ENCODE measurements around the gene PIR. TPM values are rescaled to one million over a fixed set of nuclear protein-coding genes. Genes with fewer than 3 reads are reported as not detected.

The PIR gene
- total RNA-seq, 1 donor from 2014 or later = 4.9 TPM

DNA sequence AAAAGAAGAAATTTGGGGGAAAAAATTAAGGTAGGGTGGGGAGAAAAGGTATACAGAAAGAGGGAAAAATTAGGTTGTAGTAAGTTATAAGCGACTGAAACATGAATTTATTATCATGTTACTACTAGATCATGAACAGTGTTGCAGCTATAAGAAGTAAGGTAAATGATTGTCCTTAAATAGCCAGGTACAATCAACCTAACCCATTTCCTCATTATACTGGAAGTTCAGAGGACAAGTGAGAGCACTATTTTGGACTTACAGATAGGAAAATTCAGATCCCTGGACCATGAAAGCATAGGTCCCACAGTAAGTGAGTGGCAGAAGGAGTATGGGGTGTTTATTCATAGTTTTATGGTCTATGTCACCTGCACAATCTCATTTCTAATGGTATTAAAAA is 23.5 kb downstream of the PIR start:
- Histone ChIP-seq H3K4me3 (ENCODE audit: low read depth, low read length) (no peak overlapping the region), H3K36me3 (ENCODE audit: control insufficient read depth, insufficient read depth, low read length) (no peaks in the 10 kb centered on the region), H3K27me3 (ENCODE audit: control insufficient read depth, insufficient read depth, low read length) (no peaks in the 10 kb centered on the region)
- TF ChIP-seq, protein P1, sequence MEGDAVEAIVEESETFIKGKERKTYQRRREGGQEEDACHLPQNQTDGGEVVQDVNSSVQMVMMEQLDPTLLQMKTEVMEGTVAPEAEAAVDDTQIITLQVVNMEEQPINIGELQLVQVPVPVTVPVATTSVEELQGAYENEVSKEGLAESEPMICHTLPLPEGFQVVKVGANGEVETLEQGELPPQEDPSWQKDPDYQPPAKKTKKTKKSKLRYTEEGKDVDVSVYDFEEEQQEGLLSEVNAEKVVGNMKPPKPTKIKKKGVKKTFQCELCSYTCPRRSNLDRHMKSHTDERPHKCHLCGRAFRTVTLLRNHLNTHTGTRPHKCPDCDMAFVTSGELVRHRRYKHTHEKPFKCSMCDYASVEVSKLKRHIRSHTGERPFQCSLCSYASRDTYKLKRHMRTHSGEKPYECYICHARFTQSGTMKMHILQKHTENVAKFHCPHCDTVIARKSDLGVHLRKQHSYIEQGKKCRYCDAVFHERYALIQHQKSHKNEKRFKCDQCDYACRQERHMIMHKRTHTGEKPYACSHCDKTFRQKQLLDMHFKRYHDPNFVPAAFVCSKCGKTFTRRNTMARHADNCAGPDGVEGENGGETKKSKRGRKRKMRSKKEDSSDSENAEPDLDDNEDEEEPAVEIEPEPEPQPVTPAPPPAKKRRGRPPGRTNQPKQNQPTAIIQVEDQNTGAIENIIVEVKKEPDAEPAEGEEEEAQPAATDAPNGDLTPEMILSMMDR (IDR thresholded peaks at IDR 0.05; ENCODE audit: insufficient read depth, low read length, poor library complexity, severe bottlenecking) = no peak
- no peak for DNase-seq (ENCODE audit: low read depth)

DNA sequence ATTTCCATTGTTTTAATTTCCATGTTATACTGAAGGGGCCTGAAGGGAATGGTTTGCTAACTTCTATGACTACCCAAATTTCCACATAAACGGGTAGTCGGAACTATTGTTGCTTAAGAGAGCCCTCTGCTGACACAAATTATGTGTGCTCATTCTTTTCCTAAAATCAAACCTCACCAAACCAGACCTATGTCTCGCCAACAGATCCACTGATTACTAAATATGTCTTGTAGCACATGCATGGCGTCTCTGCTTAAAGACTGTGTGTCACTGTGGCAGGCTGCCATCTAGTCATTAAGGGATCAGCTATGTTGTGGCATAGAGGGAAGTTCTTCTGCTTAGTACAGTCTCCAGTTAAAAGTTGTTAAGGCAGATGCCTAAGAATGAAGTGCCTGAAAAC is 25.1 kb downstream of the PIR start:
- H3K36me3 ChIP-seq (ENCODE audit: control insufficient read depth, insufficient read depth, low read length) = no peaks in the 10 kb centered on the region
- DNase-seq (ENCODE audit: low read depth) = no peak
- H3K27me3 ChIP-seq (ENCODE audit: control insufficient read depth, insufficient read depth, low read length) = no peaks in the 10 kb centered on the region
- TF ChIP-seq, protein P1 (IDR thresholded peaks at IDR 0.05; ENCODE audit: insufficient read depth, low read length, poor library complexity, severe bottlenecking) = peak; percentile 22
- H3K4me3 ChIP-seq (ENCODE audit: low read depth, low read length) = no peak overlapping the region

DNA sequence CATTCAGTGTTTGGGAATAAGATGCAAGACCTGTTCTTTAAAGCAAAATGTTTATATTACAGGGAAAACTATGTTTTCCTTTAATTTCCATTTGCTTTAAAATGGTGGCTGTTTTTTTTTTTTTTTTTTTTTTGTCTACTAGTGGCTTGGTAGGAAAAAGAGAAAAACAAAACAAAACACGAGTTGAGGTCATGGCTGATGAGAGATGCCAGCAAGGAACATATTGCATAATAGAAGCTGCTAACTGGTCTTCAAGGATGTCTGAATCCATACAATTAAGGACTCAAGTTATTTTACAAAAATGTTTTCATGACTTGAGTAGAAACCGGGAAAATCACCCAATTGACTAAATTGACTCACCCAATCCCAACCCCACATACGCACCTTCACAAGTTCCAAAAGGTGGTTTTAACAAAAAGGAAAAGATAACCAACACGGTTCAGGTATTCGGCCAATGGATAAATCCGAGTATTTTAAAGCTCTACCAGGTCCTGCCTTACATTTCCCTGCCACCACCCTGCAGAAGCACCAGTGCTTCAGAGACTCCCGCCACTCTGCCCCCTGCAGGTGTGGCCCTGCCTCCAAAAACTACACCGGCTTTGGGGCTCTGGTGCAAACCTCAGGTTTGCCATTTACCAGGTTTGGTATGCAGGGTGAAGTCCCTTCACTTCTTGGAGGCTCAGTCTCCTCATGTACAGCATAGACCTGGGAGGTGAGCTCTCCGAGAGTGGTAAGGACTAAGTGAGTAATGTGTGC is 27.1 kb downstream of the PIR start:
- H3K36me3 ChIP-seq (ENCODE audit: control insufficient read depth, insufficient read depth, low read length) = no peaks in the 10 kb centered on the region
- TF ChIP-seq, protein P1 (IDR thresholded peaks at IDR 0.05; ENCODE audit: insufficient read depth, low read length, poor library complexity, severe bottlenecking) = peak; percentile 4
- no peak overlapping the region for H3K4me3 ChIP-seq (ENCODE audit: low read depth, low read length)
- H3K27me3 ChIP-seq (ENCODE audit: control insufficient read depth, insufficient read depth, low read length) = no peaks in the 10 kb centered on the region
- no peak for DNase-seq (ENCODE audit: low read depth)

DNA sequence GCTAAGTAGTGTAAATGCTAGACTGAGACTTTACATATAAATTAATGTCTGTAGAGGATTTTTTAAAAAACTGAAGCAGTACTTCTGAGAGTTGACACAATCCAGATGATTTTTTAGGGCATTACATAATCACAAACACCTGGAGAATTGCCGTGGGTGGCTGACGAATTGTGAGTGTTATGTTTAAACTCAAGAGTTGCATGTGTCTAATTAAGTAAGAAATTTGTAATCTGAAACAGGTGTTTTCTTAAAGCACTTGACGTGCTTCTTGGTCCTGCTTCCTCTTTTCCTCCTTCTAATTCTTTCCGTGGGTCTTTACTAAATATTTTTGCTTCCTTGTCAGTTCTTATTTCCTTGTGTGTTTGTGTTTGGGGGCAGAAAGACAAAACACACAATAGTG is 27.8 kb downstream of the PIR start:
- no peak overlapping the region for H3K4me3 ChIP-seq (ENCODE audit: low read depth, low read length)
- TF ChIP-seq, protein P1 (IDR thresholded peaks at IDR 0.05; ENCODE audit: insufficient read depth, low read length, poor library complexity, severe bottlenecking) = no peak
- no peaks in the 10 kb centered on the region for H3K36me3 ChIP-seq (ENCODE audit: control insufficient read depth, insufficient read depth, low read length)
- no peak for DNase-seq (ENCODE audit: low read depth)
- H3K27me3 ChIP-seq (ENCODE audit: control insufficient read depth, insufficient read depth, low read length) = no peaks in the 10 kb centered on the region

DNA sequence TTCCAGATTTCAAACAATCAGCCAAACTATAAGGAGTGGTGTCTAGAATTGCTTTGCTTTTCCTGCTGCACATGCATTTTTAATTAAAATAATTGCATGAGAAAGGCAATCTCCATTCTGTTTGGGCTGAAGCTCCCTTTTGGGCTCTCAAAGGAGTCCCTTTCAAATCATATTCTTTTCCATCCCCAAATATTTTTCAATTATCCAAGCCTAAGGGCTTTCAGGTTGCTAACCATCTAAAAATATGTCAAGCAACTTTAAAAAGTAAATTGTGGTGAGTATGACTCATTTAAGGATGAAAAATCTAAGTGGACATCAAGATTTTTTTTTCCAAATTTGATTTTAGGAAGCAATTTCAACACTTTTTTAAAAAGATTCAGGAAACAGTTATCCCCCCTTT is 28.4 kb downstream of the PIR start:
- Histone ChIP-seq H3K36me3 (ENCODE audit: control insufficient read depth, insufficient read depth, low read length) (no peaks in the 10 kb centered on the region), H3K27me3 (ENCODE audit: control insufficient read depth, insufficient read depth, low read length) (no peaks in the 10 kb centered on the region), H3K4me3 (ENCODE audit: low read depth, low read length) (no peak overlapping the region)
- TF ChIP-seq, protein P1 (IDR thresholded peaks at IDR 0.05; ENCODE audit: insufficient read depth, low read length, poor library complexity, severe bottlenecking) = no peak
- no peak for DNase-seq (ENCODE audit: low read depth)

DNA sequence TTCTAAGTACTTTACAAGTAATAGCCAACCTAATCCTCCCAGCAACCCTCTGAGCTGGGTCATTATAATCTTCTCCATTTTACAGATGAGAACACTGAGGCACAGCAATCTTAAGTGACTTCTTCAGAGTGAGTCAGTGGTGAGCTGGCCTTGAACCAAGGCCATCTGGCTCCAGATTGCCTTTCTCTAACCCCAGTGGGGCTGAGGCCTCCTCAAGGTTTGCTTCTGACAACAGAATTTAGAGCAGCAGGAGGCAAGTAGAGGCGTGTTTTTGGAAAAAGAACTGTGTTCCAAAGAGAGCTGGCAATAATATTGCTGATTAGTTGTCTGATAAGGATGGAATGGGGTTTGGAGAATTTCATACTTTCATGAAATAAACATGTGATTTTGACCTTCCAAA is 41.2 kb downstream of the PIR start:
- TF ChIP-seq, protein P1 (IDR thresholded peaks at IDR 0.05; ENCODE audit: insufficient read depth, low read length, poor library complexity, severe bottlenecking) = no peak
- Histone ChIP-seq H3K27me3 (ENCODE audit: control insufficient read depth, insufficient read depth, low read length) (peaks cover 3% of the 10 kb centered on the region), H3K4me3 (ENCODE audit: low read depth, low read length) (no peak overlapping the region), H3K36me3 (ENCODE audit: control insufficient read depth, insufficient read depth, low read length) (no peaks in the 10 kb centered on the region)
- DNase-seq (ENCODE audit: low read depth) = no peak

All from kidney epithelial cell (primary cell).